ENCODE results near the gene LDLR. TPM values are rescaled to one million over a fixed set of nuclear protein-coding genes. Genes with fewer than 3 reads are reported as not detected.
"Not testable (repeated sequence)": the region's sequence is repeated elsewhere in the genome, so short reads cannot be mapped to it uniquely, and the experiment has no call there.

The LDLR gene
- total RNA-seq, 1 experiment from 2014 or later, result 127 TPM

DNA sequence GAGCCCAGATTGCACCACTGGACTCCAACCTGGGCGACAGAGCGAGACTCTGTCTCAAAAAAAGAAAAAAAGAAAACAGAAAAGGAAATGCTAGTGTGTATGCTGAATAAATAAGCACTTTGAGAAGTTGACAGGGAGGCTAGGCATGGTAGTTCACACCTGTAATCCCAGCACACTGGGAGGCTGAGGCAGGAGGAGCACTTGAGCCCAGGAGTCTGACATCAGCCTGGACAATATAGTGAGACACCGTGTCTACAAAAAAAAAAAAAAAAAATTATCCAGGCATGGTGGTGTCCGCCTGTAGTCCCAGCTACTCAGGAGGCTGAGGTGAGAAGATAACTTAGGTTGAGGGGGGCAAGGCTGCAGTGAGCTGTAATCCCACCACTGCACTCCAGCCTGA, 19.1 kb upstream of the LDLR start:
- intact Hi-C loops (cut with micrococcal nuclease), result no loop called here
- Mint-ChIP-seq H3K27me3 (ENCODE audit: insufficient read depth, unreplicated experiment) (no peaks in the 10 kb centered on the region), H3K4me1 (ENCODE audit: insufficient read depth, unreplicated experiment) (peaks cover under 1% of the 10 kb centered on the region), H3K4me3 (ENCODE audit: unreplicated experiment) (no peak overlapping the region), H3K9me3 (ENCODE audit: unreplicated experiment) (no peaks in the 10 kb centered on the region), H3K36me3 (ENCODE audit: insufficient read depth, unreplicated experiment) (peaks cover 14% of the 10 kb centered on the region), H3K27ac (ENCODE audit: low read depth, unreplicated experiment) (no peak overlapping the region)
- no peak for DNase-seq (ENCODE audit: unreplicated experiment)
- ChIA-PET POLR2A (no interaction called here), CTCF (interaction anchor here (0.5 kb wide), 1 partner anchor 11 kb away, joined by 4 read pairs; no protein-coding TSS in a partner anchor)
- TF ChIP-seq CTCF (IDR thresholded peaks at IDR 0.05; ENCODE audit: unreplicated experiment), result no peak
- no TSS peak for BruUV-seq (replicated peaks)

DNA sequence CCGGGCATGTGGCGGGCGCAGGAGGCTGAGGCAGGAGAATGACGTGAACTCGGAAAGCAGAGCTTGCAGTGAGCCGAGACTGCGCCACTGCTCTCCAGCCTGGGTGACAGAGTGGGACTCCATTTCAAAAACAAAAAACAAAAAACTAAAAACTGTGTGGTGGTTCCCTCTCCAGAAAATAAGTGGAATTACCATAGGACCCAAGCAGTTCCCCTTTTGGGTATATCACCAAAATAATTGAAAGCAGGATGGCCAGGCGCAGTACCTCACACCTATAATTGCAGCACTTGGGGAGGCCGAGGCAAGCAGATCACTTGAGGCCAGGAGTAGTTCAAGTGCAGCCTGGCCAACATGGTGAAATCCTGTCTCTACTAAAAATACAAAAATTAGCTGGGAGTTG, 15.7 kb upstream of the LDLR start:
- Mint-ChIP-seq H3K27me3 (ENCODE audit: insufficient read depth, unreplicated experiment) (no peaks in the 10 kb centered on the region), H3K4me1 (ENCODE audit: insufficient read depth, unreplicated experiment) (peaks cover 5% of the 10 kb centered on the region), H3K36me3 (ENCODE audit: insufficient read depth, unreplicated experiment) (peaks cover 6% of the 10 kb centered on the region), H3K27ac (ENCODE audit: low read depth, unreplicated experiment) (no peak overlapping the region), H3K9me3 (ENCODE audit: unreplicated experiment) (no peaks in the 10 kb centered on the region), H3K4me3 (ENCODE audit: unreplicated experiment) (no peak overlapping the region)
- no peak for TF ChIP-seq CTCF (IDR thresholded peaks at IDR 0.05; ENCODE audit: unreplicated experiment)
- ChIA-PET CTCF (no interaction called here), POLR2A (interaction anchor here (1.2 kb wide), 1 partner anchor 16 kb away, joined by 3 read pairs; the partner anchor contains the start of gene LDLR)
- intact Hi-C loops (cut with micrococcal nuclease), result no loop called here
- BruUV-seq (replicated peaks), result no TSS peak
- DNase-seq (ENCODE audit: unreplicated experiment), result no peak

DNA sequence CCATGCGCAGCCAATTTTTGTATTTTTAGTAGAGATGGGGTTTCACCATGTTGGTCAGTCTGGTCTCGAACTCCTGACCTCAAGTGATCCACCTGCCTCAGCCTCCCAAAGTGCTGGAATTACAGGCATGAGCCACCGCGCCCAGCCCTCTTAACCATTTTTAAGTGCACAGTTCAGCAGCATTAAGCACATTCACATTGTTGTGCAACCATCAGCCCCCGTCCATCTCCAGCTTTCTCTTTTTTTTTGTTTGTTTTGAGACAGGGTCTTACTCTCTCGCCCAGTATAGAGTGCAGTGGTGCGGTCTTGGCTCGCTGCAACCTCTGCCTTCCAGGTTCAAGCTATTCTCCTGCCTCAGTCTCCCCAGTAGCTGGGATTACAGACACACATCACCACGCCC, 12.5 kb upstream of the LDLR start:
- BruUV-seq (replicated peaks); H3K4me1 Mint-ChIP-seq (ENCODE audit: insufficient read depth, unreplicated experiment); H3K4me3 Mint-ChIP-seq (ENCODE audit: unreplicated experiment); DNase-seq (ENCODE audit: unreplicated experiment); intact Hi-C loops (cut with micrococcal nuclease); H3K27me3 Mint-ChIP-seq (ENCODE audit: insufficient read depth, unreplicated experiment); H3K36me3 Mint-ChIP-seq (ENCODE audit: insufficient read depth, unreplicated experiment); H3K9me3 Mint-ChIP-seq (ENCODE audit: unreplicated experiment): not testable (repeated sequence)
- ChIA-PET POLR2A (interaction anchor here (0.8 to 1.3 kb wide), 2 partner anchors 10 to 12 kb away, joined by 4 read pairs; partner anchors contain the start of gene LDLR), CTCF (interaction anchor here (0.6 kb wide), 1 partner anchor 1888 kb away, joined by 3 read pairs; no protein-coding TSS in a partner anchor)
- peak overlapping the region; percentile 51 for H3K27ac Mint-ChIP-seq (ENCODE audit: low read depth, unreplicated experiment)

DNA sequence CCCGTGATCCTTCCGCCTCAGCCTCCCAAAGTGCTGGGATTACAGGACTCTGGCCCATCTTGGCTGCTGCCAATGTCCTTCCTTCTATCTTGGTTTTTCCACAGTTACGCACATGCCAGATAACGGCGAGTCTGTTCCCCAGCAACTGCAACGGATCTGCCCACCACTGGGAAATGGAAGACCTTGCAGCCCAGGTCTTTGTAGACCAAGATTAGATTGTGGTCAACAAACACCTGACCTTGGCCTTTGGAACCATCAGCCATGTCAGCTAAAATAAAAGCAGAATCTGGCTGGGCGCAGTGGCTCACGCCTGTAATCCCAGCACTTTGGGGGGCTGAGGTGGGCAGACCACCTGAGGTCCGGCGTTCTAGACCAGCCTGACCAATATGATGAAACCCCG, 10.4 kb upstream of the LDLR start:
- intact Hi-C loops (cut with micrococcal nuclease), result no loop called here
- no peak overlapping the region for H3K27ac Mint-ChIP-seq (ENCODE audit: low read depth, unreplicated experiment)
- H3K4me1 Mint-ChIP-seq (ENCODE audit: insufficient read depth, unreplicated experiment), result peaks cover 10% of the 10 kb centered on the region
- ChIA-PET CTCF (interaction anchor here (1.7 to 2.5 kb wide), 2 partner anchors 13 to 43 kb away, joined by 6 to 12 read pairs; no protein-coding TSS in a partner anchor), POLR2A (interaction anchor here (1.2 kb wide), 1 partner anchor 8 kb away, joined by 3 read pairs; no protein-coding TSS in a partner anchor)
- no peak for DNase-seq (ENCODE audit: unreplicated experiment)
- no TSS peak for BruUV-seq (replicated peaks)
- no peak for TF ChIP-seq CTCF (IDR thresholded peaks at IDR 0.05; ENCODE audit: unreplicated experiment)
- no peaks in the 10 kb centered on the region for H3K27me3 Mint-ChIP-seq (ENCODE audit: insufficient read depth, unreplicated experiment)
- H3K9me3 Mint-ChIP-seq (ENCODE audit: unreplicated experiment), result no peaks in the 10 kb centered on the region
- H3K36me3 Mint-ChIP-seq (ENCODE audit: insufficient read depth, unreplicated experiment), result peaks cover 6% of the 10 kb centered on the region
- no peak overlapping the region for H3K4me3 Mint-ChIP-seq (ENCODE audit: unreplicated experiment)

Measured in MCF 10A (cell line).